Activated naive CD4-positive, alpha-beta T cell treated with anti-CD3 and anti-CD28 coated beads, Interleukin-2, amount 50 U/mL, for 24 hours (primary cell): ENCODE results near the gene JAK3.
A peak's percentile ranks its signal among the peaks of the same experiment; 100 is the strongest.

Experiments
- H3K27ac Mint-ChIP-seq: one replicate; pipeline ENCODE4 v1.8.0; 2021; ENCODE audit warnings: mild to moderate bottlenecking, mixed read lengths
- H3K27me3 Mint-ChIP-seq: one replicate; pipeline ENCODE4 v1.8.0; 2021; ENCODE audit warnings: mixed read lengths
- H3K36me3 Mint-ChIP-seq: one replicate; pipeline ENCODE4 v1.8.0; 2021; ENCODE audit warnings: mixed read lengths
- H3K4me1 Mint-ChIP-seq: one replicate; pipeline ENCODE4 v1.8.0; 2021; ENCODE audit warnings: mixed read lengths
- H3K4me3 Mint-ChIP-seq: one replicate; pipeline ENCODE4 v1.8.0; 2021; ENCODE audit warnings: mild to moderate bottlenecking, mixed read lengths
- H3K9me3 Mint-ChIP-seq: one replicate; pipeline ENCODE4 v1.8.0; 2021; ENCODE audit warnings: mixed read lengths

The JAK3 gene

DNA sequence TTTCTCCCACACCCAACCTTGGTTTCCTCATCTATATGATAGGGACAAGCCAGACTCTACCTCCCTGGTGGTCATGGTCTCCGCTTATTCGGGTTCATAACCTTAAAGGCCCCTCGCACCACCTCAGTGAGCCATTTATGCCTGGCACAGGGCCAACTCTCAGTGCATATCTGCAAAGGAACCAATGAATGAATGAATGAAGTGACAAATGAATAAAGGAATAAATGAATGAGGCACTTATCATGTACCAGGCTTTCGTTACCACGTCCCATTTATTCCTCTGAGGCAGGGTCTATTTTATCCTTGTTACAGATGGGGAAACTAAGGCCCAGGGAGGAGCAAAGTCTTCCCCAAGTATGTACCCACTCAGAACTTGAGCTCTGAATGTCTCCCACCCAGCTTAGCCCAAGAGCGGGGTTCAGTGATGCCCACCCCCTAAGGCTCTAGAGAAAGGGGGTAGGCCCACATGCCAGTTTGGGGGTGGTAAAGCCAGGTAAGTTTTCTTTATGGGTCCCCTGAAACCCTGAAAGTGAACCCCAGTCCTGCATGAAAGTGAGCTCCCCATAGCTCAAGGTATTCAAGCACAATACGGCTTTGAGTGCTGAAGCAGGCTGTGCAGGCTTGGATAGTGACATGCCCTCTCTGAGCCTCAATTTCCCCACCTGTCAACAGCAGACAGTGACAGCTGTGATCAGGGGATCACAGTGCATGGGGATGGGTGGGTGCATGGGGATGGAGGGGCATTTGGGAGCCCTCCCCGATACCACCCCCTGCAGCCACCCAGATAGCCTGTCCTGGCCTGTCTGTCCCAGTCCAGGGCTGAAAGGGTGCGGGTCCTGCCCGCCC, 23.5 kb upstream of the JAK3 start:
- peak overlapping the region; percentile 84 for H3K4me3 Mint-ChIP-seq
- no peak overlapping the region for H3K27ac Mint-ChIP-seq
- H3K4me1 Mint-ChIP-seq: peaks cover 13% of the 10 kb centered on the region
- H3K27me3 Mint-ChIP-seq: no peaks in the 10 kb centered on the region
- H3K36me3 Mint-ChIP-seq: peaks cover 1% of the 10 kb centered on the region
- no peaks in the 10 kb centered on the region for H3K9me3 Mint-ChIP-seq

DNA sequence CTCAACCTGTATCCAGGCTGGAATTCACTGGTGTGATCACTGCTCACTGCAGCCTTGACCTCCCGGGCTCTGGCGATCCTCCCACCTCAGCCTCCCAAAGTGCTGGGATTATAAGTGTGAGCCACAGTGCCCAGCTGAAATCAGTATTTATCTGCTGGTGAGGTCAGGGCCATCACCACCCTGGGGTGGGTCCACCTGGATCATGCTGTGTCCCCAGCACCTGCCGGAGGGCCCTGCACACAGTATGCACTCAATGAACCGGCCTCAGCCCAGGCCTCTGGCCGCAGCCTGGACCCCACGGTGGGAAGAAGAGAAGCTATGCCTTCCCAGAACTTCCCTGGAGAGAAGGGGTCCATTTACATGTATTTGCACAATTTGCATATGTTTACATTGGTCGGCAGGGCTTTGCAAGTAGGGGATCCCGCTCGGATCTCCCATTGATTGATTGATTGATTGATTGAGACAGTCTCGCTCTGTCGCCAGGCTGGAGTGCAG, 21.4 kb upstream of the JAK3 start:
- H3K4me1 Mint-ChIP-seq: peaks cover 9% of the 10 kb centered on the region
- no peaks in the 10 kb centered on the region for H3K27me3 Mint-ChIP-seq
- no peak overlapping the region for H3K4me3 Mint-ChIP-seq
- no peaks in the 10 kb centered on the region for H3K9me3 Mint-ChIP-seq
- no peak overlapping the region for H3K27ac Mint-ChIP-seq
- peaks cover 1% of the 10 kb centered on the region for H3K36me3 Mint-ChIP-seq

DNA sequence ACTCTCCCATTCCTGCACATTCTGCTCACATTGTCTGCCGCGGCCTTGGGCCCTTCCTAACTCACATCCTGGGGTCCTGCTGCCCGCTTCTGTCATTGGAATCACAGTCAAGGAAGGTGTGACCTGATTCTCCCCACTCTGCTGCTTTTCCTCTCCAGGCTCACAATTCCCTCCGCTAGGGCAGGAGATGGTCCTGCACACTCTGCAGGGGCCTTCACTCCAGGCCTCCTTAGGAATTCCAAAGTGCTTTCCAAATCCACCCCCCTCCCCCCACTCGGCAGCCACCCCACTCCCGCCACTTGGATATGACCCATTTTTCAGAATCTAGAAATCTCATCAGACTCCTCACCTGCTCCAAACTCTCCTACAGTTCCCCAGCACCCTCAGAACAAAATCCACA, 20.9 kb upstream of the JAK3 start:
- Mint-ChIP-seq H3K4me3 (no peak overlapping the region), H3K36me3 (peaks cover 6% of the 10 kb centered on the region), H3K27me3 (no peaks in the 10 kb centered on the region), H3K9me3 (no peaks in the 10 kb centered on the region), H3K27ac (peak overlapping the region; percentile 2), H3K4me1 (peaks cover 11% of the 10 kb centered on the region)

- Mint-ChIP-seq H3K9me3 (no peaks in the 10 kb centered on the region), H3K27me3 (no peaks in the 10 kb centered on the region), H3K27ac (peak overlapping the region; percentile 76), H3K4me1 (peaks cover 18% of the 10 kb centered on the region), H3K36me3 (peaks cover 8% of the 10 kb centered on the region), H3K4me3 (no peak overlapping the region)
Observed at GRCh38 chr19:17866964-17867486, 19.2 kb upstream of the JAK3 start.

DNA sequence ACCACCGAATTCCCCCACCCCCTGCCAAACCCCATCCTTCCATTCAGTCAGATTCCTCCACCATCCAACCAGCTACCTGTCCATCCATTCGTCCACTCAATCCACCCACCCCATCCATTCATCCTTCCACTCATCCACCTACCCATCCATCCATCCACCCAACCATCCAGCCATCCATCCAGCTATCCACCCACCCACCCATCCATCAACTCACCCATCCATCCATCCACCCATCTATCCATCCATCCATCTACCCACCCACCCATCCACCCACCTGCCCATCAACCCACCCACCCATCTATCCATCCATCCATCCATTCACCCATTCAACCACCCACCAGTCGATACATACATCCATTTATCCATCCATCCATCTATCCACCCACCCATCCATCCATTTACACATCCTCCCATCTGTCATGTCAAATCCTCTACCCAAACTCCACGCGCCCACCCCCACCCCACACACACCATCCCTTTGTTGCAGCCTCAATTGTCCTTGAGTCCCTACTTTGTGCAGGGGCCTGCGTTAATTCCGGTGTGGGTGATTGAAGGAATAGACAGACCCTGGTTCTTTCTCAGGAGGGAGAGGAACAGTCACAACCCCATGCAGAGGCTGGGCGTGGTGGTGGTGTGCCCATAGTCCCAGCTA, 18.7 kb upstream of the JAK3 start:
- Mint-ChIP-seq H3K36me3 (peaks cover 12% of the 10 kb centered on the region), H3K27me3 (no peaks in the 10 kb centered on the region), H3K9me3 (no peaks in the 10 kb centered on the region), H3K27ac (peak overlapping the region; percentile 76), H3K4me3 (no peak overlapping the region), H3K4me1 (peaks cover 18% of the 10 kb centered on the region)

- peak overlapping the region; percentile 66 for H3K27ac Mint-ChIP-seq
Observed at GRCh38 chr19:17865364-17866311, 17.9 kb upstream of the JAK3 start.

GRCh38 chr19:17863520-17864182, 15.9 kb upstream of the JAK3 start:
- H3K27me3 Mint-ChIP-seq: no peaks in the 10 kb centered on the region
- peak overlapping the region; percentile 67 for H3K4me3 Mint-ChIP-seq
- H3K27ac Mint-ChIP-seq: peak overlapping the region; percentile 81
- peaks cover 28% of the 10 kb centered on the region for H3K36me3 Mint-ChIP-seq
- peaks cover 25% of the 10 kb centered on the region for H3K4me1 Mint-ChIP-seq
- no peaks in the 10 kb centered on the region for H3K9me3 Mint-ChIP-seq

More at GRCh38 chr19:17865364-17866311, 17.9 kb upstream of the JAK3 start:
- Mint-ChIP-seq H3K36me3 (peaks cover 19% of the 10 kb centered on the region), H3K9me3 (no peaks in the 10 kb centered on the region), H3K4me3 (no peak overlapping the region), H3K4me1 (peaks cover 20% of the 10 kb centered on the region), H3K27me3 (no peaks in the 10 kb centered on the region)

DNA sequence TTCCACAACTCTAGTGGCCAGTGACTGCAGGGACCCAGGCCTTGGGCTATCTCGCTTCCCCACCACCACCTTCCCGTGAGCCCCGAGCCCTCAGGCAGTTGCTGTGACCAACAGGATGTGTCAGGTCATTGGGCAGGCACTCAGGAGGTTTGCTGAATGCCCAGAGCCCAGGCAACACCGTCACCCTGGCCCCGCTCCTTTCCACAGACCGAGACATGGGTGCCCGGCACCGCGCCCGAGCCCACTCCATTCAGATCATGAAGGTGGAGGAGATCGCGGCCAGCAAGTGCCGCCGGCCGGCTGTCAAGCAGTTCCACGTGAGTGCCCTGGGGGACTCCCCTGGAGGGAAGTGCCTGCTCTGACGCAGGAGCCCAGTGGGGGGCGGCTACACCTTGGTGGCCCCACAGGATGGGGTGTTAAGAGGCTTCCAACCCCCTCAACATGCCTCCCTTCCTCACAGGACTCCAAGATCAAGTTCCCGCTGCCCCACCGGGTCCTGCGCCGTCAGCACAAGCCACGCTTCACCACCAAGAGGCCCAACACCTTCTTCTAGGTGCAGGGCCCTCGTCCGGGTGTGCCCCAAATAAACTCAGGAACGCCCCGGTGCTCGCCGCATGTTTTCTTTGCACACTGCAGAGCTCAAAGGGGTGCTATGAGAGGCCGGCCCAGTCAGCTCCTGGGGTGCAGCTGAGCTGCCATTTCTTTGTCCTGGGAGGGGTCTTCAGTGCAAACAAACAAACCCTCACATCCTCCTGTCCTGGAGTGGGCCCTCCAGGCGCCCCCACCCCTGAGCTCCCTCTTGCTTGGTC, 15.1 kb upstream of the JAK3 start:
- Mint-ChIP-seq H3K36me3 (peaks cover 28% of the 10 kb centered on the region), H3K27me3 (no peaks in the 10 kb centered on the region), H3K9me3 (no peaks in the 10 kb centered on the region), H3K4me3 (peak overlapping the region; percentile 92), H3K27ac (peak overlapping the region; percentile 87), H3K4me1 (peaks cover 25% of the 10 kb centered on the region)

DNA sequence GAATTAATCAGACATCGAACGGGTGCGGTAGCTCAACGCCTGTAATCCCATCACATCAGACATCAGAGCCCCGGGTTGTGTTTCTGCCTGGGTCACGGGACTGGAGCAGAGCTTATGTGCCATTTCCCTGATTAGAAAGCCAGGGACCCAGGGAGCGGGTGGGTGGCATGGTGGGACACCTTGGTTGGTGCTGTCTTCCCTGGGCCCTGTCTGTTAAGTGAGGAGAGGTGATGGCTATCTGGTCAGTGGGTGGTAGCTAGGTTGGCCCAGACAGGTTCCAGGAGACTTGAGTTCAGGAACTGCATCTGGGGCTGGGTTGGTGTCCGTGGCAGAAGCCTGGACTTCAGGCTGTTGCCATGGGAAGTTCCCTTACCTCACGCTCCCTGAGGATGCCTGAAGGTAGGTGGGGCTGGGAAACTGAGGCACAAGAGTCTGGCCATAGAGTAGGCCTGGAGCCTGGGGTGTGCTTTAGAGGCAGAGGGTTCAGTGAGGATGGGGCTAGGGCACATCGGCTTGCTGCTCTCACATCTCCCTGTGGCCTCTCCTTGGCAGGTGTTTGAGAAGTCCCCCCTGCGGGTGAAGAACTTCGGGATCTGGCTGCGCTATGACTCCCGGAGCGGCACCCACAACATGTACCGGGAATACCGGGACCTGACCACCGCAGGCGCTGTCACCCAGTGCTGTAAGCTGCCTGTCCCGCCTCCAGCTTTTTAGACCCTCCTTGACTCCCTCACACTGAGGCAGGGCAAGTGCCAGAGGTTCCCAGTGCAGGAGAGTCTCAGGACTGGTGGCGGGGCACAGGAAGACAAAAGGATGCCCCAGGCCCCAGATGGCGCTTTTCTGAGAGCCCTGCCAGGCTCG, 14.0 kb upstream of the JAK3 start:
- peaks cover 28% of the 10 kb centered on the region for H3K36me3 Mint-ChIP-seq
- peak overlapping the region; percentile 100 for H3K27ac Mint-ChIP-seq
- H3K4me1 Mint-ChIP-seq: peaks cover 25% of the 10 kb centered on the region
- H3K27me3 Mint-ChIP-seq: no peaks in the 10 kb centered on the region
- H3K4me3 Mint-ChIP-seq: peak overlapping the region; percentile 92
- H3K9me3 Mint-ChIP-seq: no peaks in the 10 kb centered on the region

GRCh38 chr19:17860993-17861360, 13.2 kb upstream of the JAK3 start:
- H3K36me3 Mint-ChIP-seq: peaks cover 28% of the 10 kb centered on the region
- H3K27me3 Mint-ChIP-seq: no peaks in the 10 kb centered on the region
- peaks cover 25% of the 10 kb centered on the region for H3K4me1 Mint-ChIP-seq
- peak overlapping the region; percentile 92 for H3K4me3 Mint-ChIP-seq
- H3K27ac Mint-ChIP-seq: peak overlapping the region; percentile 100
- H3K9me3 Mint-ChIP-seq: no peaks in the 10 kb centered on the region

DNA sequence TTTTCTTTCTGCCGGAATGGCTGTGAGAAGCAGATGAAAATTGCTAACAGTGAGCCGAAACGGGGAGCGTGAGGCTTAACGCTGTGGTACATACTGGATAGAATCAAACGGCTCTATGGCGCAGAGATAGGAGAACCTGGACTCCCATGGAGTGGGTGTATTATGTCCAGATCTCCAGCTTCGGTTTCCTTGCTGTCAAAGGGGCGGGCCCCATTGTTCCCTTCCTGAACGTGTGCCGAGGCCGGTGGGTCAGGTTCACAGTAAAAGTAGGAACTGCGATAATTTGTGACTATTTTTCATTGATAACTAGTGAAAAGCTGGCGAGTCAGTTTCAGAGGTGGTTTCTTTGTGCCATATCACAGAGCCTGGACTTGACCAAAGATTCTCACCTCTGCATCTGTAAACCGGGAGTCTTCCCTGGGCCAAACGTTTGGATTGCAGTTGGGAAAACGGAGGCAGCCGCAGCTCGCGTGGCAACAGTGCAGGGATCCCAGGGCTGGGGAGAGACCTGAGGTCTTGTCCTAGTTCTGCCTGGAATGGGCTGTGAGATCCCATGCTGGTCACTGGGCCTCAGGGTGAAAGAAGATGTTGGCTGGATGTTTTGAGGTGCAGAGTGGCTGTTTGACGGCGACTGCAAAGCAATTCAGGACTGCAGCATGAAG, 12.7 kb upstream of the JAK3 start:
- no peaks in the 10 kb centered on the region for H3K9me3 Mint-ChIP-seq
- H3K27ac Mint-ChIP-seq: peak overlapping the region; percentile 100
- H3K4me3 Mint-ChIP-seq: peak overlapping the region; percentile 92
- H3K4me1 Mint-ChIP-seq: peaks cover 28% of the 10 kb centered on the region
- peaks cover 28% of the 10 kb centered on the region for H3K36me3 Mint-ChIP-seq
- no peaks in the 10 kb centered on the region for H3K27me3 Mint-ChIP-seq

GRCh38 chr19:17859533-17860330, 11.9 kb upstream of the JAK3 start, which contains the start of gene RPL18A:
Gene RPL18A (plus strand): TSS chr19:17859910. CDS start chr19:17859957, 47 bp downstream.
- no peaks in the 10 kb centered on the region for H3K9me3 Mint-ChIP-seq
- peak within 1 kb of the TSS; percentile 100 for H3K27ac Mint-ChIP-seq
- peak within 1 kb of the TSS; percentile 92 for H3K4me3 Mint-ChIP-seq
- no peaks in the 10 kb centered on the region for H3K27me3 Mint-ChIP-seq
- peaks cover 28% of the 10 kb centered on the region for H3K36me3 Mint-ChIP-seq
- peaks cover 32% of the 10 kb centered on the region for H3K4me1 Mint-ChIP-seq
